VCaP (cell line): Measurements from ENCODE around the gene GZMA.
"Not testable (repeated sequence)": the region's sequence is repeated elsewhere in the genome, so short reads cannot be mapped to it uniquely, and the experiment has no call there.

ENCODE experiments used
- H3K27ac ChIP-seq: fragments of 450-650 bp; 2 replicates; pipeline ENCODE4 v1.5.1; 2017
- TF ChIP-seq, protein P1 (sequence below): fragments of 450-650 bp; conservative IDR thresholded peaks from 2 replicates; pipeline ENCODE4 v1.5.1; 2017; ENCODE audit warnings: mild to moderate bottlenecking, moderate library complexity

GZMA gene

DNA sequence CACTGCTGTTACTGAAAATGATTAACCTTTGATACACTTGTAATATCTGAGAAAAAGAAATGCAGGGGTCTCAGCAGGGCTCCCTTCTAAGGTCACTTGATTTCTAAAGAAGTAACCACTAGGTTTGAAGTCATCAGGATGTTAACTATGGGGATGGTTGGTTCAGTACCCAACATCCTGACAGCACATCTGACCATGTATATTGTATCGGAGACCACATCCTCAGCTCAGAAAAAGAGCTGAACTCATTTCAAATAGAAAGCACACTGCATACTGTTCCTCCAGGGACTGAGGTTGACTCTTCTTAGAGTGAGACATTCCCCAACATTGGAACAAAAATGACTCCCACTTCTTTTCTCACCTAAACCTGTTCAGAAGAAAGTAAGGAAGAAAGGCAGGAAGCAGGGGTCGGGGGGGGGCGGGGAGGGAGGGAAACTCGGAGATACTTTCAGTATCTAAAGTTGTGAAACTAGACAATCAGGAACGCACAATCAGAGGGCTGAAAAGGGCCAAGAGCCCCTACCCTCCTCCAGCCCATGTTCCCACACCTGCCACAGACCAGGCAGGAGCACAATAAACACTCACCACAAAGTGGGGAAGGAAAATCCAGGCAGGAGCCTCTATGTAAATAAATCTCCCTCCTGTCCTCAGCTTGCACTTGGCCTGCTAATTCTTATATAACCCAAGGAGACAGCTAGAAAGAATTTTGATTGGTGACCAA lies 730 bp upstream of the GZMA start:
- no peak overlapping the region for H3K27ac ChIP-seq
- TF ChIP-seq, protein P1, sequence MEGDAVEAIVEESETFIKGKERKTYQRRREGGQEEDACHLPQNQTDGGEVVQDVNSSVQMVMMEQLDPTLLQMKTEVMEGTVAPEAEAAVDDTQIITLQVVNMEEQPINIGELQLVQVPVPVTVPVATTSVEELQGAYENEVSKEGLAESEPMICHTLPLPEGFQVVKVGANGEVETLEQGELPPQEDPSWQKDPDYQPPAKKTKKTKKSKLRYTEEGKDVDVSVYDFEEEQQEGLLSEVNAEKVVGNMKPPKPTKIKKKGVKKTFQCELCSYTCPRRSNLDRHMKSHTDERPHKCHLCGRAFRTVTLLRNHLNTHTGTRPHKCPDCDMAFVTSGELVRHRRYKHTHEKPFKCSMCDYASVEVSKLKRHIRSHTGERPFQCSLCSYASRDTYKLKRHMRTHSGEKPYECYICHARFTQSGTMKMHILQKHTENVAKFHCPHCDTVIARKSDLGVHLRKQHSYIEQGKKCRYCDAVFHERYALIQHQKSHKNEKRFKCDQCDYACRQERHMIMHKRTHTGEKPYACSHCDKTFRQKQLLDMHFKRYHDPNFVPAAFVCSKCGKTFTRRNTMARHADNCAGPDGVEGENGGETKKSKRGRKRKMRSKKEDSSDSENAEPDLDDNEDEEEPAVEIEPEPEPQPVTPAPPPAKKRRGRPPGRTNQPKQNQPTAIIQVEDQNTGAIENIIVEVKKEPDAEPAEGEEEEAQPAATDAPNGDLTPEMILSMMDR: no peak

DNA sequence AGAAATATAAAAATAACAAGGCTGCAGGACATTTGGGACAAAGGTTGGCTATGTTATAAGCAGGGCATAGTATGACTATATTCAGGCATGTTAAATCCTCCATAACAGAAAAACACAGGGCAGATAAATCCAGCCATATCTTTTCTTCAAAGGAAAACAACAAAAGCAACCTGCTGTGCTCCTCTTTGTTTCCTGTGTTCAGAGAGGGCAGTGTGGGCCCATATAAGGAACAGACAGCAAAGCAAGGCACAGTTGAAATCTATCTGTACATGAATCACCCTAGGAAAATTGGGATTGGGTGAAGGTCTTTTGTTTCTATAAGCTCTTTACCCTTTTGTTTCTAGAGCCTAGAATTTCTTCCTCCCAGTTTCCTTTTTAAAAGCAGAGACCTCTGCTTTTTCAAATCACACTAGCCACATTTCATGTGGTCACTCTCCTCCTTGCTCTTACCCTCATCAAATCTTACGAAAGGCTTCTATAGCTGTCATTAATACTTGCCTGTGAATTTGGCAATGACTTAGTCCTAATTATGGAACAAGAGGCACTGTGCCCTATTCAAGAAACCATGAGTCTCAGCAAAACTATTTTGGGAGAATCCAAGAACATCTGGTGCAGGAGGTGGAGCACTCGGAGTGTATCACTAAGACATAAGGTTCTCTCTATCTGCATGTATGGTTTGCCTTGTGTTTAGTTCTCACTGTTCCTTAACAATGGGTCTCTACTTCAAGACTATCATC lies 1.8 kb downstream of the GZMA start:
- TF ChIP-seq, protein P1: no peak
- no peak overlapping the region for H3K27ac ChIP-seq

DNA sequence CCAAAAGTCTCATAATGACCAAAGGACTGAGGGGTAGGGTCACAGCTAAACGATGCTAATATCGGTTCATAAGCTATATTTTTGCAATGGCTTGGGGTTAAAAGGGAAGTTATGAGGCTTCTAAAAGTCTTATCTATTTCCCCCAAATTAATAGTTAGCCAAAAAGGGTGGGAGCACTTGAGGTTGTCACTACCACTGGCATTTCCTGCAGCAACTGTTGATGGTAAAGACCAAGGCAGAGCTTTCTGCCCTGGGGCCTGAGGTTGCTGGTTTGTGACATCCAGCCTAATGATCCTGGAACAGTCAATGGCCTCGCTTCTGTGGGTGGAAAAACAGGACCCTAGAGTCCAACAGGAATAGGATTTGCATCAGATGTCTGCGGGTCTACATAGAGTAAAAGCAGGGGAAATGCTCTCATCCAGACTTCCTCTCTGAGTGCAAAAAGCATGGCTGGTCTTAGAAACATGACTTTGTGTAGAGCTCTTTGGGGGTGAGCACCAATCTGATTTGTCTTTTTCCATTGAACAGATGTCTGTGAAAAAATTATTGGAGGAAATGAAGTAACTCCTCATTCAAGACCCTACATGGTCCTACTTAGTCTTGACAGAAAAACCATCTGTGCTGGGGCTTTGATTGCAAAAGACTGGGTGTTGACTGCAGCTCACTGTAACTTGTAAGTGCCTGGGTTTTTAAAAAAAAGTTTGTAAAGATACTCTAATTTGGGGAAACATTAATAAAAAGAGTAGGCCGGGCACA lies 2.7 kb downstream of the GZMA start:
- TF ChIP-seq, protein P1: no peak
- no peak overlapping the region for H3K27ac ChIP-seq

DNA sequence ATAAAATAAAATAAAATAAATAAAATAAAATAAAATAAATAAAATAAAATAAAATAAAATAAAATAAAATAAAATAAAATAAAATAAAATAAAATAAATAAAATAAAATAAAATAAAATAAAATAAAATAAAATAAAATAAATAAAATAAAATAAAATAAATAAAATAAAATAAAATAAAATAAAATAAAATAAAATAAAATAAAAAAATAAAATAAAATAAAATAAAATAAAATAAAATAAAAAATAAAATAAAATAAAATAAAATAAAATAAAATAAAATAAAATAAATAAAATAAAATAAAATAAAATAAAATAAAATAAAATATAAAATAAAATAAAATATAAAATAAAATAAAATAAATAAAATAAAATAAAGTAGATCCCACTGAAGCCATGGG lies 3.5 kb downstream of the GZMA start:
- not testable (repeated sequence) for H3K27ac ChIP-seq

DNA sequence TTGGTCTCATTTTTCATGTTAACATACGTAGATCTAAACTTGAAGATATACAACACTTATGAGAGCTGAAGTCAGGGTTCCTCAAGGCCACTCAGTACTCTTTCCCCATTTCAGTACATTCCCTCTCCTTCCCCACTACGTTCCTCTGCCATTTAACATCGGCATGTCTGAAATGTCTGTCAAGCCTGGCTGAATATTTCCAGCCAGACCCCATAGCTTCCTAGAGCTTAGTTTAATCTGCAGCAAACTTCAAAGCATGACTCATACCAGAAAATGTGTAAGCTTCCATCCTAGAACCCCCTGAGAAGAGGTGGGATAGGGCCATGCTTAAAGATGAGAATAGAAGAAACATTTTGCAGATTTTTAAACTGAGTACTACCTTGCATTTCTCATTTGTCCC lies 6.2 kb downstream of the GZMA start:
- TF ChIP-seq, protein P1: no peak

DNA sequence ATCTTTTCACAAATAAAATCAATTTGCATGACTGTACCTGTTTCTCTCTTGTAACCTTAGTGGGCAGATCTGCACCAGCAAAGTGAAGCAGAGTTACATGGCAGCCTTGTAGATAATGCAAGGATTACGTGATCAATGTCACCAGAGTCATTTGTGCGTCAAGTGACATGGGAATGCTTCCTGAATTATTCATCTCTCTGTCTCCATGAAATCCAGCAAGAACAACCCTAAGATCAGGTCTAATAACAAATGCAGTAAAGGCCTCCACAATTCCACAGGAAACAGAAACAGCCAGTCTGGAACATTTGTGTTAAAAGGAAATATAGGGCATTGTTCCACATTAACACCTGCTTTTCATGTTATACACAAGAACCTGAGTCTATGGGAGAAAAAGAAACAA lies 7.8 kb downstream of the GZMA start:
- TF ChIP-seq, protein P1: no peak
- no peak overlapping the region for H3K27ac ChIP-seq

More for the DNA sequence above, 6.2 kb downstream of the GZMA start:
- no peak overlapping the region for H3K27ac ChIP-seq

DNA sequence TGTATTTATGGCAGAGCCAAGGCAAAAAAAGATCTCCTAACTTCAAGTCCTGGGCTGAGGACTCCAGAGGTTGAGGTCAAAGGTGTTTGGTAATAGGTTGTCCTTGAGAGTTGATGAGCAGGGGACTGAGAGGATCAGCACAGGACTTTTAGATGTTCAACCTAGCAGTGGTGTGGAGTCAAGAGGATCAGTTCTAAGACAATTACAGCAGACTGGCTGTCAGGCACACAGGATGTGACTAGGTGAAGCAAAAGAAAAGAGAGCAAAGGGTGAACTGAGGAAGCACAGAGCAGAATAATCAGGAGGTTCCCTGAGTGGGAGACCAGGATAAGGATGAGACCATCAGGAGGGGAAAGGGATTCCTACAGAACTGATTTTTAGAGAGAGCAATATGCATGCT lies 10.9 kb downstream of the GZMA start:
- TF ChIP-seq, protein P1: no peak
- H3K27ac ChIP-seq: no peak overlapping the region
